ENCODE data around the gene SGK1. TPM values are rescaled to one million over a fixed set of nuclear protein-coding genes. Genes with fewer than 3 reads are reported as not detected.

Gene SGK1
- total RNA-seq, 4 donors from 2014 or later = 15.1 to 38.2 (median 25.5) TPM

GRCh38 chr6:134162932-134163331 lies 155.0 kb downstream of the SGK1 start:
- Histone ChIP-seq H3K27ac (no peak overlapping the region), H3K27me3 (no peaks in the 10 kb centered on the region), H3K4me1 (no peaks in the 10 kb centered on the region), H3K9me3 (no peaks in the 10 kb centered on the region), H3K36me3 (peaks cover 0 to 5% of the 10 kb centered on the region in 2 donors), H3K4me3 (no peak overlapping the region)
- no peak for ATAC-seq
- TF ChIP-seq POLR2A (IDR thresholded peaks at IDR 0.05) (no peak), CTCF (IDR thresholded peaks at IDR 0.05) (no peak), POLR2AphosphoS5 (IDR thresholded peaks at IDR 0.05) (no peak), EP300 (IDR thresholded peaks at IDR 0.05) (no peak)
- WGBS, 2 donors (ENCODE audit: low coverage in 1 of 2) = 67 to 69% methylated on average over 2 of the region's 3 CpGs

GRCh38 chr6:134161041-134161440 lies 156.9 kb downstream of the SGK1 start:
- Histone ChIP-seq H3K4me3 (no peak overlapping the region), H3K36me3 (no peaks in the 10 kb centered on the region), H3K27ac (no peak overlapping the region), H3K9me3 (no peaks in the 10 kb centered on the region), H3K4me1 (no peaks in the 10 kb centered on the region), H3K27me3 (no peaks in the 10 kb centered on the region)
- WGBS, 2 donors (ENCODE audit: low coverage in 1 of 2) = 33 to 36% methylated on average over 1 of the region's 1 CpG
- no peak for ATAC-seq
- TF ChIP-seq EP300 (IDR thresholded peaks at IDR 0.05) (no peak), POLR2A (IDR thresholded peaks at IDR 0.05) (no peak), CTCF (IDR thresholded peaks at IDR 0.05) (no peak), POLR2AphosphoS5 (IDR thresholded peaks at IDR 0.05) (no peak)

DNA sequence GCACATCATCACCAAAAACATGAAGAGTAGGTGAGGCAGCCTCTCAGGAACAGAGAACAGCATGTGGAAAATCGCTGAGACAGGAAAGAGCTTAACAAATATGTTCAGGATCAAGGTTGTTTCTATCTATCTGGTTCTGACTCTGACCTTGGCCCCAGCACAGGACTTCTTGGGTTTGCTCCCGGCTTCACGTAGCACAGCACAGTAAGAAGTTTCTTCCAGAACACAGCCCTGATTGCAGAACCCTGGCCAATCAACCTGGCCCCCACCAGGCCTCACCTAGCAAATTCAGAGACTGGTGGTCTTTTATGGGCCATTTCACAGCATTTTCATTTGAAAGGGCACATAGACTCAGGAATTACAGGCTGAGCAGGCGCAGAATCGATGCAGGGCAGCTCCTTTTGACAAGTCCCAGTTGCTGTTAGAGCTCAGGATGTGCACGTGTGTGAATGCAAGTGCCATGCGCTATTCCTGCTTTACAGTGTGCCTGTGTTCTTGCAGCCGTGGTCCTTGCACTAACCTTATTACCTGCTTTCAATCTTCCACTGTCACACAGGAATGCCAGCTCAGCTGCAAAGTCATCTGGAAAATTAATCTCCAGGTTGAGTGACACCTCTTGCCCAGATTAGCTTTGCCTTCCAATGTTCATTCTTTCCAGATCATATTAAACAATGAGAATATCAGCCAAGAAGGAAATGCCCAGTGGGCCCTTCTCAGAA lies 165.0 kb downstream of the SGK1 start:
- WGBS, 2 donors (ENCODE audit: low coverage in 1 of 2) = 48 to 68% methylated on average over 7 to 8 of the region's 8 CpGs
- Histone ChIP-seq H3K27me3 (no peaks in the 10 kb centered on the region), H3K9me3 (no peaks in the 10 kb centered on the region), H3K27ac (no peak overlapping the region), H3K4me3 (no peak overlapping the region), H3K4me1 (no peaks in the 10 kb centered on the region), H3K36me3 (no peaks in the 10 kb centered on the region)
- TF ChIP-seq EP300 (IDR thresholded peaks at IDR 0.05) (no peak), POLR2A (IDR thresholded peaks at IDR 0.05) (no peak), CTCF (IDR thresholded peaks at IDR 0.05) (no peak), POLR2AphosphoS5 (IDR thresholded peaks at IDR 0.05) (no peak)
- ATAC-seq = no peak

DNA sequence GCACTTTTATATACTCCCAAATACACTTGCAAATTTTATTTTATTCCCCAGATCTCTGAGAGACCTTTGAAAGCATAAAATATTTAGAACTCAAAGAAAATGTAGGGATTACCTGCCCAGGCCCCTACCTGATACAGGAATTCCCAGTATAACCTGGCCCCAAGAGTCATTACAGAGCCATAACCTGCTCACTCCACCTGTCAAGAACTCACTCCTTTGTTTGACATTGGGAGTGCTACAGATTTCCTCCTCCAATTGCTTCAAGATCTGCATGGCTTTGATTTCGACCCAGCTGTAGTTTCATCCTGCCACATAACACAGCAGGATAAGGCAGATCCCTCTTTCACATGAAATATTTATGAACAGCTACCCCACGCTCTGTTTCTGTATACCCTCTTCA lies 169.3 kb downstream of the SGK1 start:
- no peak overlapping the region for H3K4me3 ChIP-seq
- TF ChIP-seq CTCF (IDR thresholded peaks at IDR 0.05) (no peak), EP300 (IDR thresholded peaks at IDR 0.05) (no peak), POLR2A (IDR thresholded peaks at IDR 0.05) (no peak), POLR2AphosphoS5 (IDR thresholded peaks at IDR 0.05) (no peak)
- no peak overlapping the region for H3K27ac ChIP-seq
- WGBS, 2 donors (ENCODE audit: low coverage in 1 of 2) = 73 to 75% methylated on average over 2 of the region's 2 CpGs
- no peaks in the 10 kb centered on the region for H3K36me3 ChIP-seq
- ATAC-seq = no peak
- no peaks in the 10 kb centered on the region for H3K27me3 ChIP-seq
- H3K9me3 ChIP-seq = no peaks in the 10 kb centered on the region
- no peaks in the 10 kb centered on the region for H3K4me1 ChIP-seq

- no peak for TF ChIP-seq EP300 (IDR thresholded peaks at IDR 0.05)
- no peak for TF ChIP-seq POLR2A (IDR thresholded peaks at IDR 0.05)
- no peak for TF ChIP-seq POLR2AphosphoS5 (IDR thresholded peaks at IDR 0.05)
- no peak for TF ChIP-seq CTCF (IDR thresholded peaks at IDR 0.05)
- Histone ChIP-seq H3K4me3 (no peak overlapping the region), H3K36me3 (no peaks in the 10 kb centered on the region), H3K27ac (no peak overlapping the region), H3K27me3 (no peaks in the 10 kb centered on the region), H3K9me3 (no peaks in the 10 kb centered on the region), H3K4me1 (no peaks in the 10 kb centered on the region)
- no peak for ATAC-seq
- 86 to 97% methylated on average over 5 to 8 of the region's 9 CpGs for WGBS, 2 donors (ENCODE audit: low coverage in 1 of 2)
Observed at GRCh38 chr6:134147034-134147533, 170.8 kb downstream of the SGK1 start.
